A673 (cell line): ENCODE results near the gene TMEM8B. TPM values are rescaled to one million over a fixed set of nuclear protein-coding genes. Genes with fewer than 3 reads are reported as not detected.

Experiments
- BruUV-seq: library from RNA; stranded (reverse); fragments of 400-500 nt; replicated peaks from 2 replicates; lab custom pipeline; 2021; lab: Mats Ljungman, UMichigan
- CTCF ChIA-PET: fragments of 300-600 bp; sonication (Branson Sonifier 250); formaldehyde crosslinking; loops from one replicate; lab custom pipeline; 2022; ENCODE audit warnings: antibody characterized with exemption; lab: Charles Lee
- POLR2A ChIA-PET: fragments of 300-600 bp; sonication (Branson Sonifier 250); formaldehyde crosslinking; loops from one replicate; lab custom pipeline; 2022; ENCODE audit warnings: antibody characterized with exemption; ENCODE audit not compliant: low non-redundant PET; lab: Charles Lee
- DNase-seq: peaks from one replicate; pipeline ENCODE4 v3.0.0-alpha.2; 2015; ENCODE audit warnings: low spot score
- H3K27ac ChIP-seq: fragments of 200-600 bp; sonication (generic); 2 replicates; pipeline ENCODE4 v1.5.1; 2016; ENCODE audit warnings: mixed run types, low read depth, mild to moderate bottlenecking, mixed read lengths, antibody characterized with exemption, low read length; ENCODE audit not compliant: poor library complexity, severe bottlenecking
- H3K27me3 ChIP-seq: fragments of 200-600 bp; sonication (generic); replicated peaks from 2 replicates; pipeline ENCODE4 v1.6.1; 2017; ENCODE audit warnings: mixed run types, low read depth, mild to moderate bottlenecking, mixed read lengths, antibody characterized with exemption, low read length; ENCODE audit not compliant: insufficient read depth, poor library complexity
- H3K36me3 ChIP-seq: fragments of 200-600 bp; sonication (generic); 2 replicates; pipeline ENCODE4 v1.6.1; 2016; ENCODE audit warnings: mixed run types, mild to moderate bottlenecking, mixed read lengths, antibody characterized with exemption, low read length; ENCODE audit not compliant: insufficient read depth, poor library complexity, severe bottlenecking
- H3K4me1 ChIP-seq: fragments of 200-600 bp; sonication (generic); 2 replicates; pipeline ENCODE4 v1.6.1; 2017; ENCODE audit warnings: mixed run types, mild to moderate bottlenecking, mixed read lengths, antibody characterized with exemption, low read length; ENCODE audit not compliant: insufficient read depth, poor library complexity, severe bottlenecking
- H3K4me3 ChIP-seq: fragments of 200-600 bp; sonication (generic); 2 replicates; pipeline ENCODE4 v1.5.1; 2016; ENCODE audit warnings: low read depth, mixed run types, mild to moderate bottlenecking, mixed read lengths, low read length; ENCODE audit not compliant: poor library complexity, severe bottlenecking
- H3K9me3 ChIP-seq: fragments of 200-600 bp; sonication (generic); 2 replicates; pipeline ENCODE4 v1.6.1; 2016; ENCODE audit warnings: mixed run types, low read depth, mild to moderate bottlenecking, mixed read lengths, antibody characterized with exemption, low read length; ENCODE audit not compliant: poor library complexity, severe bottlenecking
- CTCF ChIP-seq: fragments of 300-800, 200-600 bp; sonication (generic); conservative IDR thresholded peaks from 2 replicates; pipeline ENCODE4 v1.5.1; 2017; ENCODE audit warnings: low read depth, mild to moderate bottlenecking, antibody characterized with exemption, low read length, moderate library complexity, mixed read lengths
- EZH2 ChIP-seq: fragments of 200-600 bp; sonication (generic); IDR thresholded peaks from 2 replicates; pipeline ENCODE4 v1.6.1; 2017; ENCODE audit warnings: borderline replicate concordance, low read depth, mild to moderate bottlenecking, mixed read lengths, antibody characterized with exemption, low read length; ENCODE audit not compliant: poor library complexity, severe bottlenecking
- intact Hi-C: fragments of 100-400 bp; cut with micrococcal nuclease; formaldehyde crosslinking; loops from one replicate; pipeline ENCODE4 v1.10.0; 2022; ENCODE audit not compliant: unreplicated experiment
- total RNA-seq: library from RNA; stranded (reverse); gene quantifications from 2 replicates; pipeline ENCODE4 v1.2.3, GENCODE V29; 2021

TMEM8B gene
- total RNA-seq, 1 experiment from 2014 or later = 6.9 TPM

GRCh38 chr9:35906923-35907699, 78.1 kb downstream of the TMEM8B start:
- intact Hi-C loops = no loop called here
- Histone ChIP-seq H3K9me3 (no peaks in the 10 kb centered on the region), H3K36me3 (no peaks in the 10 kb centered on the region), H3K27me3 (no peaks in the 10 kb centered on the region), H3K27ac (peak overlapping the region; percentile 77), H3K4me3 (no peak overlapping the region), H3K4me1 (peaks cover 43% of the 10 kb centered on the region)
- ChIA-PET CTCF (no interaction called here), POLR2A (no interaction called here)
- peak; percentile 42 for DNase-seq
- no peak for TF ChIP-seq CTCF
- no peak for TF ChIP-seq EZH2
- BruUV-seq = no TSS peak

GRCh38 chr9:35907711-35908503, 78.9 kb downstream of the TMEM8B start:
- no peaks in the 10 kb centered on the region for H3K27me3 ChIP-seq
- no peaks in the 10 kb centered on the region for H3K36me3 ChIP-seq
- H3K9me3 ChIP-seq = no peaks in the 10 kb centered on the region
- no peak overlapping the region for H3K4me3 ChIP-seq
- no peak for TF ChIP-seq EZH2
- no peak for TF ChIP-seq CTCF
- H3K27ac ChIP-seq = peak overlapping the region; percentile 77
- DNase-seq = peak; percentile 95
- ChIA-PET POLR2A (no interaction called here), CTCF (interaction anchor here (0.6 to 1.5 kb wide), 3 partner anchors 9 to 38 kb away, joined by 3 read pairs; no protein-coding TSS in a partner anchor)
- intact Hi-C loops = no loop called here
- peaks cover 43% of the 10 kb centered on the region for H3K4me1 ChIP-seq
- no TSS peak for BruUV-seq

- TF ChIP-seq EZH2 (no peak), CTCF (no peak)
- intact Hi-C loops = no loop called here
- ChIA-PET POLR2A (no interaction called here), CTCF (interaction anchor here (0.7 to 1.5 kb wide), 2 partner anchors 10 to 37 kb away, joined by 3 read pairs; no protein-coding TSS in a partner anchor)
- DNase-seq = no peak
- H3K9me3 ChIP-seq = no peaks in the 10 kb centered on the region
- H3K4me3 ChIP-seq = no peak overlapping the region
- H3K27me3 ChIP-seq = no peaks in the 10 kb centered on the region
- H3K4me1 ChIP-seq = peaks cover 43% of the 10 kb centered on the region
- BruUV-seq = TSS peak; percentile 87
- no peaks in the 10 kb centered on the region for H3K36me3 ChIP-seq
- H3K27ac ChIP-seq = peak overlapping the region; percentile 77
These were observed 79.6 kb downstream of the TMEM8B start for GRCh38 chr9:35908504-35909125.
